ENCODE results near the gene TDRD7.

Gene TDRD7

DNA sequence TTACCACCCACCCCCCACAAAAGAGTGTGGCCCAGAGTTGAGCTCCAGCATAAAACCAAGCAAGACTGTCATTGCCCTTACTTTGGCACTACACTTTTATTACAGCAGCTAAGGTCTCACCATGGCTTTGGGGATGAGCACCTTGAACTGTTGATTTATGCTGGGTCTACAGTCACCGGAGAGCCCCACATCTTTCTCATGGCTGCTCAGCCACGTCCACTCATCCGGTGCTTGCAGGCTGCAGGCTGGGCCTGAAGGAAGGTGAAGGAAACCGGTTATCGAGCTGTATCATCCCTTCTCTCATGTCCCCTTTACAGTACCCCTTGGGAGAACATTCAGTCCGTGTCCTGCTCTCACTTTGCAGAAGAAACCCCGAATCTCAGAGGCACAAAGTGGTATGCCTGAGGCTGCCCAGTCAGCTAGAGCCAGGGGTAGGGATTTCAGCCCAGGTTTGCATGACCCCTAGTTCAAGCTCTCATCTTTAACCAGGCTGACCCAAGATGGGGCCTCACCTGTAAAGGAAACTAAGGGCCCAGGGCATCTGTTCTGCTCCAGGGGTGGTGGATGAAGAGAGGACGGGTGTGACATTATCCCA lies 101.2 kb downstream of the TDRD7 start:
- no peak overlapping the region for H2AFZ ChIP-seq
- no peaks in the 10 kb centered on the region for H3K9me3 ChIP-seq (ENCODE audit: control insufficient read depth, low read length)
- TF ChIP-seq, protein P1, sequence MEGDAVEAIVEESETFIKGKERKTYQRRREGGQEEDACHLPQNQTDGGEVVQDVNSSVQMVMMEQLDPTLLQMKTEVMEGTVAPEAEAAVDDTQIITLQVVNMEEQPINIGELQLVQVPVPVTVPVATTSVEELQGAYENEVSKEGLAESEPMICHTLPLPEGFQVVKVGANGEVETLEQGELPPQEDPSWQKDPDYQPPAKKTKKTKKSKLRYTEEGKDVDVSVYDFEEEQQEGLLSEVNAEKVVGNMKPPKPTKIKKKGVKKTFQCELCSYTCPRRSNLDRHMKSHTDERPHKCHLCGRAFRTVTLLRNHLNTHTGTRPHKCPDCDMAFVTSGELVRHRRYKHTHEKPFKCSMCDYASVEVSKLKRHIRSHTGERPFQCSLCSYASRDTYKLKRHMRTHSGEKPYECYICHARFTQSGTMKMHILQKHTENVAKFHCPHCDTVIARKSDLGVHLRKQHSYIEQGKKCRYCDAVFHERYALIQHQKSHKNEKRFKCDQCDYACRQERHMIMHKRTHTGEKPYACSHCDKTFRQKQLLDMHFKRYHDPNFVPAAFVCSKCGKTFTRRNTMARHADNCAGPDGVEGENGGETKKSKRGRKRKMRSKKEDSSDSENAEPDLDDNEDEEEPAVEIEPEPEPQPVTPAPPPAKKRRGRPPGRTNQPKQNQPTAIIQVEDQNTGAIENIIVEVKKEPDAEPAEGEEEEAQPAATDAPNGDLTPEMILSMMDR (IDR thresholded peaks at IDR 0.05): no peak
- H3K9ac ChIP-seq: no peak overlapping the region
- H3K27me3 ChIP-seq (ENCODE audit: control insufficient read depth, insufficient read depth, low read length): no peaks in the 10 kb centered on the region
- no peaks in the 10 kb centered on the region for H3K79me2 ChIP-seq
- H3K4me1 ChIP-seq: no peaks in the 10 kb centered on the region
- no peak overlapping the region for H3K4me3 ChIP-seq (ENCODE audit: low read depth, low read length)
- H3K27ac ChIP-seq: no peak overlapping the region
- no peaks in the 10 kb centered on the region for H3K36me3 ChIP-seq (ENCODE audit: control insufficient read depth, insufficient read depth, low read length)
- H3K4me2 ChIP-seq (ENCODE audit: low read length): no peak overlapping the region

GRCh38 chr9:97514531-97514930 lies 102.6 kb downstream of the TDRD7 start:
- Histone ChIP-seq H3K27me3 (ENCODE audit: control insufficient read depth, insufficient read depth, low read length) (no peaks in the 10 kb centered on the region), H3K36me3 (ENCODE audit: control insufficient read depth, insufficient read depth, low read length) (no peaks in the 10 kb centered on the region), H2AFZ (no peak overlapping the region), H3K4me1 (no peaks in the 10 kb centered on the region), H3K27ac (no peak overlapping the region), H3K9me3 (ENCODE audit: control insufficient read depth, low read length) (no peaks in the 10 kb centered on the region), H3K4me3 (ENCODE audit: low read depth, low read length) (no peak overlapping the region), H3K4me2 (ENCODE audit: low read length) (no peak overlapping the region), H3K79me2 (no peaks in the 10 kb centered on the region), H3K9ac (no peak overlapping the region)
- TF ChIP-seq, protein P1 (IDR thresholded peaks at IDR 0.05): no peak

DNA sequence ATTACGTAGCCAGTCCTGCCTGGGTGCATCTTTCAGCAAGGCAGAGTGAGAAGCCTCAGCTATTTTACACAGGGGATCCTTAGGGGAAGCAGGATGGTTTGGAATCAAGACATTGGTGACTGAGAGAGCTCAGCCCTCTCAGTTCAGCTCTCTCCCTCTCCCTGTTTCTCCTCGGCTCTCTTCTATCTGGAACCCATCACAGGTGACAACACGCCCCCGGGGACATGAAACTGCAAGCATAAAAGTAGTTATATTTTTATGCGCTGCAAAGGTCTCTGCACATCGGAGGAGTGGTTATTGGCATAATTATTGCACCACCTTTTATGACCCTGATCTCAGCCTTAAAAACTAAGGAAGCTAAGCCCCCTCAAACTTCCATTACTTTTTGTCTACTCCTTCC lies 103.8 kb downstream of the TDRD7 start:
- Histone ChIP-seq H3K27ac (no peak overlapping the region), H3K4me1 (no peaks in the 10 kb centered on the region), H3K27me3 (ENCODE audit: control insufficient read depth, insufficient read depth, low read length) (no peaks in the 10 kb centered on the region), H3K9ac (no peak overlapping the region), H3K36me3 (ENCODE audit: control insufficient read depth, insufficient read depth, low read length) (no peaks in the 10 kb centered on the region), H3K4me3 (ENCODE audit: low read depth, low read length) (no peak overlapping the region), H3K9me3 (ENCODE audit: control insufficient read depth, low read length) (no peaks in the 10 kb centered on the region), H3K79me2 (no peaks in the 10 kb centered on the region), H3K4me2 (ENCODE audit: low read length) (no peak overlapping the region), H2AFZ (no peak overlapping the region)
- TF ChIP-seq, protein P1 (IDR thresholded peaks at IDR 0.05): no peak

GRCh38 chr9:97516111-97516510 lies 104.2 kb downstream of the TDRD7 start:
- Histone ChIP-seq H3K4me1 (no peaks in the 10 kb centered on the region), H2AFZ (no peak overlapping the region), H3K79me2 (no peaks in the 10 kb centered on the region), H3K27ac (no peak overlapping the region), H3K9ac (no peak overlapping the region), H3K9me3 (ENCODE audit: control insufficient read depth, low read length) (no peaks in the 10 kb centered on the region), H3K4me3 (ENCODE audit: low read depth, low read length) (no peak overlapping the region), H3K27me3 (ENCODE audit: control insufficient read depth, insufficient read depth, low read length) (no peaks in the 10 kb centered on the region), H3K36me3 (ENCODE audit: control insufficient read depth, insufficient read depth, low read length) (no peaks in the 10 kb centered on the region), H3K4me2 (ENCODE audit: low read length) (no peak overlapping the region)
- TF ChIP-seq, protein P1 (IDR thresholded peaks at IDR 0.05): no peak

Data from parathyroid adenoma (tissue), 2 donors.